Cardiac muscle cell (in vitro differentiated cells and primary cell): ENCODE data around the gene INTS3. TPM values are rescaled to one million over a fixed set of nuclear protein-coding genes. Genes with fewer than 3 reads are reported as not detected.
A peak's percentile ranks its signal among the peaks of the same experiment; 100 is the strongest.

Experiments
- DNase-seq, 2 donors: peaks; one replicate each; pipeline versions ENCODE4 v3.0.0 to v3.0.0-alpha.2; 2010 to 2017; ENCODE audit warnings: low read depth in 1 of 2, low spot score in 1 of 2
- H3K27ac ChIP-seq: fragments of 200-600 bp; sonication (generic); 2 replicates; pipeline ENCODE4 v1.5.1; 2016
- H3K27me3 ChIP-seq: fragments of 200-600 bp; sonication (generic); 2 replicates; pipeline ENCODE4 v1.6.0; 2016; ENCODE audit warnings: control low read depth
- H3K36me3 ChIP-seq: fragments of 200-600 bp; sonication (generic); 2 replicates; pipeline ENCODE4 v1.5.1; 2016; ENCODE audit warnings: control low read depth
- H3K4me1 ChIP-seq: fragments of 200-600 bp; sonication (generic); 2 replicates; pipeline ENCODE4 v1.8.1; 2017; ENCODE audit warnings: low read depth, mild to moderate bottlenecking, mixed run types
- H3K4me3 ChIP-seq: fragments of 200-600 bp; sonication (generic); 2 replicates; pipeline ENCODE4 v1.5.1; 2016; ENCODE audit warnings: mild to moderate bottlenecking
- H3K9me3 ChIP-seq: fragments of 200-600 bp; sonication (generic); 2 replicates; pipeline ENCODE4 v1.5.1; 2017; ENCODE audit warnings: low read depth, mild to moderate bottlenecking, control low read depth
- CTCF ChIP-seq: IDR thresholded peaks from 2 replicates; pipeline ENCODE4 v1.5.1; 2012; ENCODE audit warnings: low read depth, mild to moderate bottlenecking, low read length
- polyA plus RNA-seq: library from polyadenylated mRNA; unstranded; fragments of >200 nt; fragmentation: Nextera tagmentation; extraction: Ambion mirVana; gene quantifications from 2 replicates; pipeline ENCODE4 v1.2.1, GENCODE V29; 2016
- total RNA-seq: library from RNA; depleted of rRNA; stranded (reverse); fragments of >200 nt; gene quantifications from 2 replicates; pipeline ENCODE4 v1.2.3, GENCODE V29; 2016

The INTS3 gene
- total and polyA plus RNA-seq, 2 experiments from 2014 or later = 39.7 to 73.5 TPM

- no peaks in the 10 kb centered on the region for H3K4me1 ChIP-seq
- H3K4me3 ChIP-seq = no peak overlapping the region
- H3K27ac ChIP-seq = no peak overlapping the region
- H3K27me3 ChIP-seq = no peaks in the 10 kb centered on the region
- peaks cover 52% of the 10 kb centered on the region for H3K36me3 ChIP-seq
- DNase-seq = no peak
- no peaks in the 10 kb centered on the region for H3K9me3 ChIP-seq
- no peak for TF ChIP-seq CTCF
These were observed 41.4 kb downstream of the INTS3 start for GRCh38 chr1:153769221-153769620.

GRCh38 chr1:153770797-153771196 is 42.9 kb downstream of the INTS3 start:
- no peak for DNase-seq
- TF ChIP-seq CTCF = no peak
- H3K36me3 ChIP-seq = peaks cover 41% of the 10 kb centered on the region

GRCh38 chr1:153771261-153771660 is 43.4 kb downstream of the INTS3 start:
- Histone ChIP-seq H3K4me3 (no peak overlapping the region), H3K4me1 (peaks cover 2% of the 10 kb centered on the region), H3K27me3 (no peaks in the 10 kb centered on the region), H3K27ac (no peak overlapping the region), H3K9me3 (no peaks in the 10 kb centered on the region), H3K36me3 (peaks cover 38% of the 10 kb centered on the region)
- no peak for DNase-seq
- TF ChIP-seq CTCF = no peak

More at GRCh38 chr1:153770797-153771196, 42.9 kb downstream of the INTS3 start:
- H3K4me3 ChIP-seq = no peak overlapping the region
- no peaks in the 10 kb centered on the region for H3K27me3 ChIP-seq
- H3K9me3 ChIP-seq = no peaks in the 10 kb centered on the region
- H3K27ac ChIP-seq = no peak overlapping the region
- no peaks in the 10 kb centered on the region for H3K4me1 ChIP-seq

GRCh38 chr1:153771841-153772593 is 44.2 kb downstream of the INTS3 start:
- TF ChIP-seq CTCF = peak; percentile 53
- Histone ChIP-seq H3K4me3 (no peak overlapping the region), H3K27me3 (no peaks in the 10 kb centered on the region), H3K4me1 (peaks cover 3% of the 10 kb centered on the region), H3K36me3 (peaks cover 35% of the 10 kb centered on the region), H3K9me3 (no peaks in the 10 kb centered on the region), H3K27ac (no peak overlapping the region)
- no peak for DNase-seq

GRCh38 chr1:153773096-153773921 is 45.5 kb downstream of the INTS3 start:
- peak in 1 of 2 donors; percentile 49 for DNase-seq
- peaks cover 24% of the 10 kb centered on the region for H3K36me3 ChIP-seq
- no peak overlapping the region for H3K27ac ChIP-seq

More at GRCh38 chr1:153773096-153773921, 45.5 kb downstream of the INTS3 start:
- Histone ChIP-seq H3K4me3 (no peak overlapping the region), H3K27me3 (no peaks in the 10 kb centered on the region), H3K4me1 (peaks cover 3% of the 10 kb centered on the region), H3K9me3 (no peaks in the 10 kb centered on the region)
- no peak for TF ChIP-seq CTCF
